Suprapubic skin (tissue), 4 donors: Measurements from ENCODE around the gene XXYLT1.

Experiments
- EP300 ChIP-seq: sonication (generic); formaldehyde crosslinking; IDR thresholded peaks from one replicate; pipeline ENCODE4 v1.6.1; 2017; ENCODE audit warnings: antibody characterized with exemption
- POLR2A ChIP-seq, 2 donors: fragments of 450-650 bp; IDR thresholded peaks; one replicate each; pipeline ENCODE4 v1.6.1; 2017; ENCODE audit warnings: antibody characterized with exemption in 2 of 2, mild to moderate bottlenecking in 2 of 2, moderate library complexity in 2 of 2
- POLR2AphosphoS5 ChIP-seq, 3 donors: sonication (generic); formaldehyde crosslinking; IDR thresholded peaks; one replicate each; pipeline ENCODE4 v1.6.1; 2017; ENCODE audit warnings: antibody characterized with exemption in 3 of 3

DNA sequence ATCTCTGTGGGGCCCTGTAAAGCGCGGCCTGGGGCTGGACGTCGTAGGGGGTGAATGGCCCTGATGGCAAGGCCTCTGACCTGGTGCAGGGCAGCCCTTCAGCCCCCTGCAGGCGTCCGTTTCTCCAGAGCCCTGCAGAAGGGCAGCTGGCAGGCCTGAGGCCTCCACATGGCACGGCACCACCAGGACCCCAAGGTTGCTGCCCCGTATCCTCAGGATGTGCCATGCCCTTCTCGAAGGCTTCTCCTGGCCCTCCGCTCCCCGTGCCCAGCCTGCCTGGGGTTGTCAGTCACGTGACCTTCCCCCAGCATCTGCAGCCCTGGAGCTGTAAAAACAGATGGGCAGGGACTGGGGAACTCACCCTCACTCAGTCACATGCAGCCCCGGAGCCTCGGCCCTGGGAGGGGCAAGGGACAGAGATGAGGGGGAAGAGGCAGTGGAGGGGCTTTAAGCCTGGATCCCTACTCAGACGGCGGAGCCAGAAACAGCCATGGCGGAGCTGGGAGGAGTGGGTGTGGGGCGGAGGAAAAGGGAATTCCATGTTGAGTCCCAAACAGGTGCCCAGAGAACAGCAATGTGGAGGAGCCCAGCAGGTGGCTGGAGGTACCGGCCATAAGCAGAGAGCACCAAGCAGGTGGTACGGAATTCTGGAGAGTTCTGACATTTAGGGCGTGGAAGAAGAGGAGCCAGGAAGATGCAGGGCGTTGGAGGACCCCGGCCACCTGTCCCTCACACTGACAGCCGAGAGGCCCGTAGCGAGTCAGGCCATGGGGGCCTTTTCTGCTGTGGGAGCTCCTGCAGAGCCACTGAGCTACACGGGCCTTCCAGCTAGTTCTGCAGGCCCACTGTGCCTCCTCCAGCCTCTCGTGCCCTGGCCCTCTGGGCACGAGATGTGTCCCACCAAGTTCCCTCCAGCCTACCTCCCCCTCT is 193.1 kb downstream of the XXYLT1 start:
- TF ChIP-seq POLR2A (IDR thresholded peaks at IDR 0.05): no peak
- TF ChIP-seq EP300: no peak
- no peak for TF ChIP-seq POLR2AphosphoS5 (IDR thresholded peaks at IDR 0.05)
